ENCODE measurements around the gene ATP11A. TPM values are rescaled to one million over a fixed set of nuclear protein-coding genes. Genes with fewer than 3 reads are reported as not detected.
"Not testable (repeated sequence)": the region's sequence is repeated elsewhere in the genome, so short reads cannot be mapped to it uniquely, and the experiment has no call there.

The ATP11A gene
- total RNA-seq, 1 donor from 2014 or later, result 80.6 TPM

DNA sequence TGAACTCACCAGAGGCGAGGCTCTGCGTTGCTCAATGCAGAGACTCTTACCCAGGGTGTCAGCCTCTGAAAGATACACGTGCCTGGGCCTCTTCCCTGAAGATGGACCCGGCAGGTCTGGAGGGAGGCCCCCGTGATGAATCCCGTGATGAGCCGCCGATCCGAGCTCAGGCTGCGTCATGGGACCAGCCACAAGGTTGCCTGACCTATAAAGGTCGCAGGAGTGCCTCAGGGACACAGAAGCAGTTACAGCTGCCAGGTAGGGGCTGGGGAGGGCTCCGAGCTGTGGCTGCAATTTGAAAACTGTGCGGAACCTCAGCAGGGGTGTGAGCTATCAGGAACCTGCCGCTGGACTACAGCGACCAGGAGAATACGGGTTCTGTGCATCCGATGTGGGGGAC lies 10.5 kb upstream of the ATP11A start:
- peaks cover 11% of the 10 kb centered on the region for H3K4me1 Mint-ChIP-seq
- H3K4me3 Mint-ChIP-seq, result no peak overlapping the region
- H3K27ac Mint-ChIP-seq, result no peak overlapping the region
- DNase-seq, result no peak
- intact Hi-C loops (cut with micrococcal nuclease), result no loop called here
- no peaks in the 10 kb centered on the region for H3K36me3 Mint-ChIP-seq (ENCODE audit: low read depth)
- H3K27me3 Mint-ChIP-seq, result peaks cover 13% of the 10 kb centered on the region
- H3K9me3 Mint-ChIP-seq, result no peaks in the 10 kb centered on the region

DNA sequence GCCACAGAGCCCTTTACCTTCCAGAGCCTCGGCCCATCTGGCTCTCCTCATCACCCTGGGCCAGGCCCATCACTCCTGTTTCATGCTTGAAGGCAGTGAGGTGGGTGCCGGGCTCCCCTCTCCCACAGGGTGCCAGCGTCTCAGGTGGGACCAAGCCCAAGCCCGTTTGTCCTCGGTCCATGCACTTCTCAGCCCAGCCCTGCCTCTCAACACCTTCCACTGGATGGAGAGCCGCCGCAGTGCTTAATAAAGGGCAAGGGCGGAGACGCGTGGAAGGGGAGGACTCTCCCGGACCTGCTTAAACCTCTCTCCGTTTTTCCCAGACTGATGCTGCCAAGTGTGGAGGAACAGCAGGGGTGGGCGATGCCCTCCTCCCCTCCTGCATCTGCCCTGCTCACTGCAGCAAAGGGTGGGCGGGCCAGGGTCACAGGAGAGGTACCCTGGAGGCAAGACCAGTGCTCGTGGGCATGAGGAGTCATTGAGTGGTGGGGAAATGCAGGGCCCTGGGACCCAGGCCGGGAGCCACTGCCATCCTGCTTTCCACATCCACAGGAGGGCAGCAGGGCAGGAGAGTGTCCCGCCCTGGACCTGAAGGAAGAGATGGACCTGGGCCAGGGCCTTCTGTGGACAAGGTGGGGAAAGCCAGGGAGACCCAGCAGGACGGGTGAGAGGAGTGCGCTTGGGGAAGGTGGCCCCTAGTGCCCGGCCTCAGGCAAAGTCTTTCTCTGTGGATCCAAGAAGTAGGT lies 9.7 kb upstream of the ATP11A start:
- Mint-ChIP-seq H3K27me3 (peaks cover 15% of the 10 kb centered on the region), H3K9me3 (no peaks in the 10 kb centered on the region), H3K4me3 (no peak overlapping the region), H3K36me3 (ENCODE audit: low read depth) (no peaks in the 10 kb centered on the region), H3K4me1 (peaks cover 5% of the 10 kb centered on the region), H3K27ac (no peak overlapping the region)
- intact Hi-C loops (cut with micrococcal nuclease), result no loop called here
- no peak for DNase-seq

DNA sequence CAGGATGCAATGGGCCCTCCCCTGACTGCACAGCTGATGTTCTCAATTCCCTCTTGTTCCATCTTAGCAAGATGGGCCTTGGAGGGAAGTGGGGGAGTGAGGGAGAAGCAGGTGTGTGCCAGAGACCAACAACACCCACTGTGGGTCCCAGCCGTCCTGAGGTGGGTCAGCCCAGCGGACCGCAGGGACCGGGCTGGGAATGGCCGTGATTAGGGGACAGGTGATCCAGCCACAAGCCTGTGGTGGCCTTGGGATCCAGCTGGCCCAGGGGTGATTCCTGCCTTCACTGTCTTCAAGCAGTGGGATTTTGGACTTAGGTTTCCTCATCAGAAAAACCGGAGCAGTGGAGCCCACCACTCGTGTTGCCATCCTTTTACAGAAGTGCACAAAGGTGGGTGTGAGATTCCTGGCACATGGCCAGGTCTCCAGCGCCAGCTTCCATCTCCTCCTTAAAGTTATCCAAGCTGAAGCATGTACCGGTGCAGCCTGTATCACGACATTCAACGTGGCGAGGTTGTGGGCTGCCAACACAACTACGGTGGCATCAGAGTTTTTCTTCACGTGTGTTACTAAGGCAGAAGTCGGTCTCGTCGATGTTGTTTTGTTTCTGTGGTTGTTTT lies 9.0 kb upstream of the ATP11A start:
- H3K4me1 Mint-ChIP-seq, result peaks cover 4% of the 10 kb centered on the region
- intact Hi-C loops (cut with micrococcal nuclease), result no loop called here
- no peak overlapping the region for H3K4me3 Mint-ChIP-seq

DNA sequence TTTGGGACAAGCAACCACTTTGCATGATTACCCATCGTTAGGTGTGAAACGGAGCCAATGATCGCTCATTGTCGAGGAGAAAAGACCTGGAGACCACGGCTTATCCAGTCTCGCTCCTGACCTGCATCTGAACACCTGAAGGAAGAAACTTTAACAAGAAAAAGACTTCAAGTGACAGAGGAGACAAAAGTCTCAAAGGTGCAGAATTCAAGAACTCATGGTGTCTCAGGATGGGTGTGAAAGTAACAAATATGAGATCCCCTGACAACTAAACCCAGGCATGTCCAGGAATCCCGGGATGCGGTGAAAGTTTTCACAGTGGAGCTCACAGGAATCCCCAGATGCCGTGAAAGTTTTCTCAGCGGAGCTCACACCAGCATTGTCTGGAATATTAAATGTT lies 6.3 kb upstream of the ATP11A start:
- intact Hi-C loops (cut with micrococcal nuclease), result no loop called here
- Mint-ChIP-seq H3K4me3 (no peak overlapping the region), H3K9me3 (no peaks in the 10 kb centered on the region), H3K36me3 (ENCODE audit: low read depth) (no peaks in the 10 kb centered on the region), H3K4me1 (peaks cover 11% of the 10 kb centered on the region), H3K27ac (no peak overlapping the region), H3K27me3 (peaks cover 5% of the 10 kb centered on the region)
- no peak for DNase-seq

More for the DNA sequence above, 9.0 kb upstream of the ATP11A start:
- DNase-seq, result no peak
- H3K27ac Mint-ChIP-seq, result no peak overlapping the region
- no peaks in the 10 kb centered on the region for H3K36me3 Mint-ChIP-seq (ENCODE audit: low read depth)
- peaks cover 14% of the 10 kb centered on the region for H3K27me3 Mint-ChIP-seq
- no peaks in the 10 kb centered on the region for H3K9me3 Mint-ChIP-seq

DNA sequence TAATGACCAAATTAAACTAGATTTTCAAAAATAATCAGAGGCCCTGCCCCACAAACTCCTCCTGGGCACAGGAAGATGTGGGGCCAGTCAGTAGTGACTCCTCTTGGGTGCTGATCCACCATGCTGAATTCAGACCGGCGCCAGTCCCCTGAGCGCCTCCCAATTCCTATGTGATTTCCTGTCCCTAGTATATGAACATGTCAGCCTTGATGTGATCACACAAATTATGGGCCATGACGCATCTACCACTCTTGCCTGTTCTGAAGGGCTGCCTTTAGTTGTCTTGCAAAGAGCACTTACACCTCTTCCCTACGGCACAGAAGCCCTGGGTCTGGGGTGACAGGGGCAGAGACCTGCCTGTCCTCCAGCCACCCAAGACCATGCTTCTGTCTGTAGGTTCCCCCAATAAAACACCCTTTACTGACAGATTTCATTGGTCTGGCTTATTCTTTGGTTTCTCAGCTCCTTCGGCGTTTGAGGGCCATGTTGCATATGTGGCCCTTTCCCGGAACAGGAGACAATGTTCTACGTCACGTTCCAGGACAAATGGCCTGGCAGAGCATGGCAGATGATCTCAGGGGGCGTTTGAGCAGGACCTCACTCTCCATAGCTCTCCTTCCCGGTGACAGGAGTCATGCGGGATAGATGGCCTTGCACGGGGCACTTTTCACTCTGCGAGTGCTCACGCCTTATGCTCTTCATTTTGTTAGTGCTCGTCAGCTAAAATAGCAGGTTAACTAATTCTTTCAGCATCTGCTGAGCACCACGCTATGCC lies 5.6 kb upstream of the ATP11A start:
- peaks cover 18% of the 10 kb centered on the region for H3K4me1 Mint-ChIP-seq
- H3K4me3 Mint-ChIP-seq, result no peak overlapping the region
- intact Hi-C loops (cut with micrococcal nuclease), result no loop called here
- H3K27ac Mint-ChIP-seq, result no peak overlapping the region
- no peaks in the 10 kb centered on the region for H3K9me3 Mint-ChIP-seq
- H3K36me3 Mint-ChIP-seq (ENCODE audit: low read depth), result no peaks in the 10 kb centered on the region
- H3K27me3 Mint-ChIP-seq, result peaks cover 5% of the 10 kb centered on the region
- no peak for DNase-seq

DNA sequence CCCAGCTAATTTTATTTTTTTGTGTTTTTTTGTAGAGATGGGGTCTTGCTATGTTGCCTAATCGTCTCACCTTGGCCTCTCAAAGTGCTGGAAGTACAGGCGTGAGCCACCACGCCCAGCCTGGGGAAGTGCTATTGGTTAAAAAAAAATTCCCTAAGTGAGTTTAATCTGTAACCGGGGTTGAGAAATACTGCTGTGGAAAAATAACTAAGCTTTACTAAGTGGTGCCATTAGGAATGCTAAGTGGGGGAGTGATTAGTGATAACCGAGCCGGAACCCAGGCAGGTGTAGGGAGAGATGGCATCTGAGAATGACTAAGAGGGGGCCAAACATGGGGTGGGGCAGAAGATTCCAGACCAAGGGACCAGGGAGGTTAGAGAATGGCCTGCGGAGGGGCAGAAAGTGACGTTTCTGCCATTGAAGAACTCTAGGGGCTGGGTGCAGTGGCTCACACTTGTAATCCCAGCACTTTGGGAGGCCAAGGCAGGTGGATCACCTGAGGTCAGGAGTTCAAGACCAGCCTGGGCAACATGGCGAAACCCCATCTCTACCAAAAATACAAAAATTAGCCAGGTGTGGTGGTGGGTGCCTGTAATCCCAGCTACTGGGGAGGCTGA lies 4.5 kb upstream of the ATP11A start:
- DNase-seq; H3K9me3 Mint-ChIP-seq; H3K27ac Mint-ChIP-seq; H3K36me3 Mint-ChIP-seq (ENCODE audit: low read depth); H3K27me3 Mint-ChIP-seq; H3K4me3 Mint-ChIP-seq; intact Hi-C loops (cut with micrococcal nuclease): not testable (repeated sequence)
- H3K4me1 Mint-ChIP-seq, result peaks cover 20% of the 10 kb centered on the region

DNA sequence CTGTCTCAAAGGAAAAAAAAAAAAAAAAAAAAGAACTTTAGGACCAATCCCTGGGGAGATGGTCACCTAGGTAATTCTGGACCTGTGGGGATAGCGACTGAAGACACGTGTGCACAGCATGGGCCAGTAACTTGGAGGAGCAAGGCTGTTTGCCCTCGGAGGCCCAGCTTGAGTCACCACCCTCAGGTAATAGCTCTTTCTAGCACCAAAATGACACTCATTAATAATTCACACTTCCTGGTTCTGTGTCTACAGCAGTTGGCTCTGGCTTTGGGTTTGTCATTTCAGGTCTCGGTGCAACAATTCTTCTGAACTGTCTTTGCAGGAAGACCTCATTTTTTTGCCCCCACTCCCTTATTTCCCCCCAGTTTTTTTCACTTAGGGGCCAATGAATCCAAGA lies 3.9 kb upstream of the ATP11A start:
- Mint-ChIP-seq H3K27ac (no peak overlapping the region), H3K27me3 (peaks cover 5% of the 10 kb centered on the region), H3K4me1 (peaks cover 20% of the 10 kb centered on the region), H3K9me3 (no peaks in the 10 kb centered on the region), H3K36me3 (ENCODE audit: low read depth) (no peaks in the 10 kb centered on the region), H3K4me3 (no peak overlapping the region)
- intact Hi-C loops (cut with micrococcal nuclease), result no loop called here
- no peak for DNase-seq

DNA sequence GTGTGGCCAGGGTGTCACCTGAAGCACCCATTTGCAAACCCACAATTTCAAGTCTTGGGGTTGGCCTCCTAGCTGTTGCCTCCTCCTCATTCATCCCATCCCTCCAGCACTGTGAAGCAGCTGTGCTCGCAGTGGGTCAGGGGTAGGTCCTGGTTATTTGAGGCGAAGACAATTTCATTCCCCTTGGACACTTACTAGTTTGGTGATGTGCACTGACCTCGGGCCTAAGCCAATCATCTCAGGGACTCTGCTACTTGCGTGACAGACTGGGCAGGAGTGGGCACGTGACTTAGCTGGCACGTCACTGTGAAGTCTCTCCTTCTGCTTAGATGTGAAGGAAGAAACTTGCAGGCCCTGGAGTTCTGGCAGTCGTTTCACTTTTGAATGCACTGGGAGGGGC lies 3.5 kb upstream of the ATP11A start:
- Mint-ChIP-seq H3K36me3 (ENCODE audit: low read depth) (no peaks in the 10 kb centered on the region), H3K27me3 (peaks cover 5% of the 10 kb centered on the region), H3K9me3 (no peaks in the 10 kb centered on the region), H3K4me1 (peaks cover 23% of the 10 kb centered on the region), H3K4me3 (no peak overlapping the region), H3K27ac (no peak overlapping the region)
- no peak for DNase-seq
- intact Hi-C loops (cut with micrococcal nuclease), result no loop called here

DNA sequence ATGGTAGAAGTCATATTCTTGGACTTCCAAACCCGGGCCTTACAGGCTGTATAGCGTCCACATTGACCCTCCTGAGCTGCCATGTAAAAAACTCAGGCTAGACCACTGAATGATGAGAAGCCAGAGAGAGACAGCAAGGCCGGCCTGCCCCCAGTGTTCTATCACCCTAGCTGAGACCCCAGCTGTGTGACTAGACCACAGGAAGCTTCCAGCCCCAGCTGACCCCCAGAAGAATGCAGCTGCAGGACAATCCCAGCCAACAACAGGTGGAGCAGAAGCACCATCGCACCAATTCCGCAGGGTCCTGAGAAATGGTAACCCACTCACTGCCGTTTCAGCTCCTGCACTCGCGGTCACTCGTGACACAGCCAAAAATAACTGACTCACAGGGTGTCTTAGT lies 2.9 kb upstream of the ATP11A start:
- Mint-ChIP-seq H3K27me3 (peaks cover 5% of the 10 kb centered on the region), H3K27ac (no peak overlapping the region), H3K9me3 (no peaks in the 10 kb centered on the region), H3K36me3 (ENCODE audit: low read depth) (no peaks in the 10 kb centered on the region), H3K4me1 (peaks cover 29% of the 10 kb centered on the region), H3K4me3 (no peak overlapping the region)
- no peak for DNase-seq
- intact Hi-C loops (cut with micrococcal nuclease), result no loop called here

DNA sequence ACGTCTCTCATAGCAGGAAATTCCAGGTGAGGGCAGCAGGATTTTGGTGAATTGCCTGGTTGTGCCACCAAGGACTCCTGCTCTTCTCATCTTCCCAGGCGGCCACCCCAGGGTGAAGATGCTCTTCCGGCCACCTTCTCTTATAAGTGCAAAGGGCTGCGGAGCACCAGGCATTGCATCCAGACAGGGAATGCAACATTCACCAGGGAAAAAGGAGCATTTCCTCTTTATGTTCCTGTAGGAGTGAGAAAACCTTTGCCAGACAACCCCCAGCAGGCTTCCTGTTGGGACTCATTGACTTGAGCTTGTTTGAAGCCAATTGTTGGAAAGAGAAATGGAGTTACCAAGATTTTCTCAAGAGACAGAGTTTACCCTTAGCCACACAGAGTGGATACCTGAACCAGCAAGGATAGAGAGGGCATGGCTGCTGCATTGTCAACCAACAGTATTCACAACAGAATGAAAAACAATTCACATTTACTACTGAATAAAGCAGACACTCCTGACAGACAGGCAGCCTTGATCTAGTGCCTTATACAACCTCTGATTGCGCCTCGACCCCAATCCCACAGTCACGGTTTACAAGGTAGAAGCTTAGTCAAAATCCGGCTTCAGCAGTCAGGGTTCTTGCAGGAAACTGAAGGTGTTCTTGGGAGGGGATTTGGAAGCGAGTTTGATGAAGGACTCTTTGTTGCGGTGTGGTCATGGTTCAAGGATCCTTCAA lies 1.8 kb upstream of the ATP11A start:
- Mint-ChIP-seq H3K9me3 (no peaks in the 10 kb centered on the region), H3K27ac (peak overlapping the region; percentile 94), H3K4me3 (peak overlapping the region; percentile 82), H3K4me1 (peaks cover 38% of the 10 kb centered on the region), H3K27me3 (peaks cover 3% of the 10 kb centered on the region), H3K36me3 (ENCODE audit: low read depth) (no peaks in the 10 kb centered on the region)
- intact Hi-C loops (cut with micrococcal nuclease), result loop anchor here (1.0 kb wide), 2 partner anchors 14 to 48 kb away; no protein-coding TSS in a partner anchor
- DNase-seq, result no peak

DNA sequence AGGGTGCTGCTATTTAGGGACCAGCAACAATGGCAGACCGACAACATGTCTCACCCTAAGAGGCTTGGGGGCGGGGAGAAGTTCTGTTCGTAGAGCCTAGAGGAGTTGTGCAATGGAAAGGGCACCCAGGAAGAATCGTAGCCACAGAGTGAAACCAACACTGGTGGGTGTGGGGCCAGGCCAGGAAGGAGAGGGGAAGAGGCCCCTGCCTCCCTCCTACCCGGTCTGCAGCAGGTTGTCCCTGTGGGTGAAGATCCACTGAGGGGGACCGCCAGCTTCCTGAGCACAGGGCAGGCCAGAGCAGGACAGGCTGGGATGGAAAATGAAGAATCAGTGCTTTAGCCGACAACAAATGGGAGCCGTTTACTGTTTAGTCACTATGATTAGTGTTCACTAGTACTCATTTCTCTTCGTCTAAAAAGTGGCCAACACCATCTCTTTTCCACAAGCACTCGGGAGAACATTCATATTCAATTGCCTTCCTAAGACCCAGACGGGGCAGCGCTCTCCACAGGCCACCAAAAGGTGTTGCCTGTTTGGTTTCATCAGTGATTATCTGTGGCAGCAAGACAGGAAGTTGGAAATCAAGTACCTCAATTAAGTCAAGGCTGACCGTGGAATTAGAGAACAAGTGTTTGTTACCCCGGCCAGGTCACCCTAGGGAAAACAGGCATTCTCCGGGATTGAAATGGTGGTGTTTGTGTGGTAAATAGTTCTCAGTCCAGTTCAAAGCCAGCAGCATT lies 1.1 kb upstream of the ATP11A start:
- H3K4me3 Mint-ChIP-seq, result peak overlapping the region; percentile 82
- no peaks in the 10 kb centered on the region for H3K36me3 Mint-ChIP-seq (ENCODE audit: low read depth)
- H3K27me3 Mint-ChIP-seq, result peaks cover 3% of the 10 kb centered on the region
- H3K4me1 Mint-ChIP-seq, result peaks cover 43% of the 10 kb centered on the region
- DNase-seq, result peak; percentile 85
- intact Hi-C loops (cut with micrococcal nuclease), result loop anchor here (1.0 kb wide), 2 partner anchors 14 to 48 kb away; no protein-coding TSS in a partner anchor
- H3K27ac Mint-ChIP-seq, result peak overlapping the region; percentile 94
- H3K9me3 Mint-ChIP-seq, result no peaks in the 10 kb centered on the region

DNA sequence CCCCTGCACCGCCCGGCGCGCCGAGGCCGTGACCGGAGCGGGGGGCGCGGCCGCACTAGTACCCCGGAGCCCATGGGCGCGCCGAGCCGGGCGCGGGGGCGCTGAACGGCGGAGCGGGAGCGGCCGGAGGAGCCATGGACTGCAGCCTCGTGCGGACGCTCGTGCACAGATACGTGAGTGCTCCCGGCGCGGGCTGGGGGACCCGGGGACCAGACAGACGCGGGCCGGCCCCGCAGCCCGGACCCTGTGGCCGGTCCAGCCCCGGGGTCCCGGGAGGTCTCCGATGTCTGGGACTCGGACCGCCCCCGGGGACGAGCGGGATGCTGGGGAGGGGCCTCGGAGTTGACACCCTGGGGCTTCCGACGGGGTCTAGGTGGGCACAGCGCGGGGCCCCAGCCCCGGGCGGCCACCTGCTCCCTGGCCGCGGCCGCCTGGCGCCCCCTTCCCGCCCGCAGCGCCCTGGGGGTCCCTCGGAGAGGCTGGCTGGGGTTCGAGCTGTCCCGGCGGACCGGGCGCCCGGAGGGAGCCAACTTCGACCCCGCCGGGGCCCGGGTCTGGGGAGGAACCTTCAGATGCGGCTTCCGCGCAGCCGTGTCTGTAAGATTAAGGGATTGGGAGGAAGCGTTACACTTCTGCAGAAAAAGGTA lies 568 bp downstream of the ATP11A start:
- intact Hi-C loops (cut with micrococcal nuclease), result loop anchor here (1.0 to 5.0 kb wide), 2 partner anchors 102 to 182 kb away; partner anchors contain the start of gene TUBGCP3
- Mint-ChIP-seq H3K27me3 (no peaks in the 10 kb centered on the region), H3K27ac (peak overlapping the region; percentile 85), H3K4me3 (peak overlapping the region; percentile 92), H3K4me1 (peaks cover 50% of the 10 kb centered on the region), H3K36me3 (ENCODE audit: low read depth) (no peaks in the 10 kb centered on the region), H3K9me3 (no peaks in the 10 kb centered on the region)
- DNase-seq, result peak; percentile 80
